GM23338 (cell line): ENCODE measurements around the gene TAGLN3. TPM values are rescaled to one million over a fixed set of nuclear protein-coding genes. Genes with fewer than 3 reads are reported as not detected.
A peak's percentile ranks its signal among the peaks of the same experiment; 100 is the strongest.

Experiments
- ATAC-seq: fragments of 200-7000 bp; cut with Tn5 transposase; 3 replicates; pipeline ENCODE4 v1.9.1; 2020
- DNase-seq: peaks from one replicate; pipeline ENCODE4 v3.0.0-alpha.2; 2015; ENCODE audit warnings: low spot score
- H2AFZ ChIP-seq: fragments of 200-600 bp; sonication (generic); 2 replicates; pipeline ENCODE4 v1.8.0; 2016; ENCODE audit warnings: antibody characterized with exemption, mild to moderate bottlenecking, moderate library complexity
- H3F3A ChIP-seq: fragments of 200-600 bp; sonication (generic); replicated peaks from 2 replicates; pipeline ENCODE4 v1.8.0; 2017; ENCODE audit warnings: antibody characterized with exemption, mixed run types, low read depth
- H3K27ac ChIP-seq: fragments of 200-600 bp; sonication (generic); 2 replicates; pipeline ENCODE4 v1.6.1; 2016; ENCODE audit warnings: low read depth
- H3K27me3 ChIP-seq: fragments of 200-600 bp; sonication (generic); 2 replicates; pipeline ENCODE4 v1.8.0; 2016; ENCODE audit warnings: mild to moderate bottlenecking, mixed run types, moderate library complexity; ENCODE audit not compliant: insufficient read depth
- H3K36me3 ChIP-seq: fragments of 200-600 bp; sonication (generic); 2 replicates; pipeline ENCODE4 v1.8.0; 2016; ENCODE audit warnings: mild to moderate bottlenecking; ENCODE audit not compliant: insufficient read depth
- H3K4me1 ChIP-seq: fragments of 200-600 bp; sonication (generic); 2 replicates; pipeline ENCODE4 v1.8.0; 2016; ENCODE audit warnings: mild to moderate bottlenecking, moderate library complexity; ENCODE audit not compliant: insufficient read depth
- H3K4me2 ChIP-seq: fragments of 200-600 bp; sonication (generic); 2 replicates; pipeline ENCODE4 v1.7.1; 2017; ENCODE audit warnings: mixed run types
- H3K4me3 ChIP-seq: fragments of 200-600 bp; sonication (generic); 2 replicates; pipeline ENCODE4 v1.6.1; 2016; ENCODE audit warnings: mixed run types
- H3K79me2 ChIP-seq: fragments of 200-600 bp; sonication (generic); replicated peaks from 2 replicates; pipeline ENCODE4 v1.8.0; 2017; ENCODE audit warnings: mild to moderate bottlenecking; ENCODE audit not compliant: insufficient read depth
- H3K9me2 ChIP-seq: fragments of 200-600 bp; sonication (generic); 2 replicates; pipeline ENCODE4 v1.8.0; 2017; ENCODE audit not compliant: insufficient read depth
- H4K20me1 ChIP-seq: fragments of 200-600 bp; sonication (generic); replicated peaks from 2 replicates; pipeline ENCODE4 v1.8.0; 2017; ENCODE audit warnings: mild to moderate bottlenecking; ENCODE audit not compliant: insufficient read depth
- H3K27ac Mint-ChIP-seq: 2 replicates; pipeline ENCODE4 v1.8.0; 2020; ENCODE audit warnings: inconsistent platforms, mild to moderate bottlenecking, moderate library complexity, mixed read lengths
- H3K27me3 Mint-ChIP-seq: 3 replicates; pipeline ENCODE4 v1.8.0; 2022; ENCODE audit warnings: low read depth, mild to moderate bottlenecking, moderate library complexity, mixed read lengths, inconsistent platforms; ENCODE audit not compliant: insufficient read depth, poor library complexity
- H3K36me3 Mint-ChIP-seq: 3 replicates; pipeline ENCODE4 v1.8.0; 2021; ENCODE audit warnings: low read depth, mild to moderate bottlenecking, inconsistent platforms, moderate library complexity, mixed read lengths
- H3K4me1 Mint-ChIP-seq: 3 replicates; pipeline ENCODE4 v1.8.0; 2020; ENCODE audit warnings: mild to moderate bottlenecking, inconsistent platforms, mixed read lengths
- H3K4me3 Mint-ChIP-seq: 3 replicates; pipeline ENCODE4 v1.8.0; 2021; ENCODE audit warnings: moderate library complexity, mild to moderate bottlenecking, inconsistent platforms, mixed read lengths
- H3K9me3 Mint-ChIP-seq: 3 replicates; pipeline ENCODE4 v1.8.0; 2020; ENCODE audit warnings: moderate library complexity, mild to moderate bottlenecking, inconsistent platforms, mixed read lengths
- CREB1 ChIP-seq: fragments of 250-450 bp; sonication (Bioruptor Pico); IDR thresholded peaks from 2 replicates; pipeline ENCODE4 v1.5.0; 2020; ENCODE audit warnings: low read depth, mild to moderate bottlenecking, moderate library complexity
- EZH2 ChIP-seq: fragments of 200-600 bp; sonication (generic); IDR thresholded peaks from one replicate; pipeline ENCODE4 v1.8.0; 2017; ENCODE audit warnings: antibody characterized with exemption, mild to moderate bottlenecking, low read depth; ENCODE audit not compliant: unreplicated experiment
- JUNB ChIP-seq: IDR thresholded peaks from one replicate; pipeline ENCODE4 v1.6.1; 2016; ENCODE audit warnings: antibody characterized with exemption; ENCODE audit not compliant: unreplicated experiment
- ZNF114 ChIP-seq: fragments of 250-450 bp; sonication (Bioruptor Pico); IDR thresholded peaks from 2 replicates; pipeline ENCODE4 v1.5.0; 2020; ENCODE audit warnings: mild to moderate bottlenecking, moderate library complexity
- ZNF331 ChIP-seq: fragments of 250-450 bp; sonication (Bioruptor Pico); IDR thresholded peaks from 2 replicates; pipeline ENCODE4 v1.5.0; 2020; ENCODE audit warnings: low read depth, mild to moderate bottlenecking, moderate library complexity
- polyA plus RNA-seq: library from polyadenylated mRNA; unstranded; fragments of >200 nt; fragmentation: Nextera tagmentation; extraction: Ambion mirVana; gene quantifications from 2 replicates; pipeline ENCODE4 v1.2.1, GENCODE V29; 2016
- total RNA-seq: library from RNA; depleted of rRNA; stranded (reverse); fragments of >200 nt; shearing (Covaris generic); gene quantifications from 2 replicates; pipeline ENCODE4 v1.2.3, GENCODE V29; 2014
- TF ChIP-seq, protein P1 (sequence below): fragments of 250-450 bp; sonication (Bioruptor Pico); IDR thresholded peaks from 2 replicates; pipeline ENCODE4 v1.5.0; 2020; ENCODE audit warnings: mild to moderate bottlenecking, moderate library complexity
- TF ChIP-seq, protein P2 (sequence below): IDR thresholded peaks from 2 replicates; pipeline ENCODE4 v1.6.1; 2016; ENCODE audit warnings: antibody characterized with exemption

Gene TAGLN3
- total and polyA plus RNA-seq, 2 experiments from 2014 or later, result 6.8 to 12.6 TPM

DNA sequence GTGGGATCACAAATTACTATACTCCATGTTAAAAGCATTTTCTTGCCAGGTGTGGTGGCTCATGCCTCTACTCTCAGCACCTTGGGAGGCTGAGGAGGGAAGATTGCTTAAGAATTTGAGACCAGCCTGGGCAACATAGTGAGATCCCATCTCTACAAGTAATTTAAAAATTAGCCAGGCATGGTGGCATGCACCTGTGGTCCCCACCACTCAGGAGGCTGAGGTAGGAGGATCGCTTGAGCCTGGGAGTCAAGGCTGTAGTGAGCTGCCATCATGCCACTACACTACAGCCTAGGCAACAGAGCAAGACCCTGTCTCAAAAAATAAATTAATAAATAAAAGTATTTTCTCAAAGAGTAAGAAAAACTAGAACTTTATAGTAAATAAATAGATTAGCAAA is 42.8 kb upstream of the TAGLN3 start (continued):
- TF ChIP-seq, protein P1, sequence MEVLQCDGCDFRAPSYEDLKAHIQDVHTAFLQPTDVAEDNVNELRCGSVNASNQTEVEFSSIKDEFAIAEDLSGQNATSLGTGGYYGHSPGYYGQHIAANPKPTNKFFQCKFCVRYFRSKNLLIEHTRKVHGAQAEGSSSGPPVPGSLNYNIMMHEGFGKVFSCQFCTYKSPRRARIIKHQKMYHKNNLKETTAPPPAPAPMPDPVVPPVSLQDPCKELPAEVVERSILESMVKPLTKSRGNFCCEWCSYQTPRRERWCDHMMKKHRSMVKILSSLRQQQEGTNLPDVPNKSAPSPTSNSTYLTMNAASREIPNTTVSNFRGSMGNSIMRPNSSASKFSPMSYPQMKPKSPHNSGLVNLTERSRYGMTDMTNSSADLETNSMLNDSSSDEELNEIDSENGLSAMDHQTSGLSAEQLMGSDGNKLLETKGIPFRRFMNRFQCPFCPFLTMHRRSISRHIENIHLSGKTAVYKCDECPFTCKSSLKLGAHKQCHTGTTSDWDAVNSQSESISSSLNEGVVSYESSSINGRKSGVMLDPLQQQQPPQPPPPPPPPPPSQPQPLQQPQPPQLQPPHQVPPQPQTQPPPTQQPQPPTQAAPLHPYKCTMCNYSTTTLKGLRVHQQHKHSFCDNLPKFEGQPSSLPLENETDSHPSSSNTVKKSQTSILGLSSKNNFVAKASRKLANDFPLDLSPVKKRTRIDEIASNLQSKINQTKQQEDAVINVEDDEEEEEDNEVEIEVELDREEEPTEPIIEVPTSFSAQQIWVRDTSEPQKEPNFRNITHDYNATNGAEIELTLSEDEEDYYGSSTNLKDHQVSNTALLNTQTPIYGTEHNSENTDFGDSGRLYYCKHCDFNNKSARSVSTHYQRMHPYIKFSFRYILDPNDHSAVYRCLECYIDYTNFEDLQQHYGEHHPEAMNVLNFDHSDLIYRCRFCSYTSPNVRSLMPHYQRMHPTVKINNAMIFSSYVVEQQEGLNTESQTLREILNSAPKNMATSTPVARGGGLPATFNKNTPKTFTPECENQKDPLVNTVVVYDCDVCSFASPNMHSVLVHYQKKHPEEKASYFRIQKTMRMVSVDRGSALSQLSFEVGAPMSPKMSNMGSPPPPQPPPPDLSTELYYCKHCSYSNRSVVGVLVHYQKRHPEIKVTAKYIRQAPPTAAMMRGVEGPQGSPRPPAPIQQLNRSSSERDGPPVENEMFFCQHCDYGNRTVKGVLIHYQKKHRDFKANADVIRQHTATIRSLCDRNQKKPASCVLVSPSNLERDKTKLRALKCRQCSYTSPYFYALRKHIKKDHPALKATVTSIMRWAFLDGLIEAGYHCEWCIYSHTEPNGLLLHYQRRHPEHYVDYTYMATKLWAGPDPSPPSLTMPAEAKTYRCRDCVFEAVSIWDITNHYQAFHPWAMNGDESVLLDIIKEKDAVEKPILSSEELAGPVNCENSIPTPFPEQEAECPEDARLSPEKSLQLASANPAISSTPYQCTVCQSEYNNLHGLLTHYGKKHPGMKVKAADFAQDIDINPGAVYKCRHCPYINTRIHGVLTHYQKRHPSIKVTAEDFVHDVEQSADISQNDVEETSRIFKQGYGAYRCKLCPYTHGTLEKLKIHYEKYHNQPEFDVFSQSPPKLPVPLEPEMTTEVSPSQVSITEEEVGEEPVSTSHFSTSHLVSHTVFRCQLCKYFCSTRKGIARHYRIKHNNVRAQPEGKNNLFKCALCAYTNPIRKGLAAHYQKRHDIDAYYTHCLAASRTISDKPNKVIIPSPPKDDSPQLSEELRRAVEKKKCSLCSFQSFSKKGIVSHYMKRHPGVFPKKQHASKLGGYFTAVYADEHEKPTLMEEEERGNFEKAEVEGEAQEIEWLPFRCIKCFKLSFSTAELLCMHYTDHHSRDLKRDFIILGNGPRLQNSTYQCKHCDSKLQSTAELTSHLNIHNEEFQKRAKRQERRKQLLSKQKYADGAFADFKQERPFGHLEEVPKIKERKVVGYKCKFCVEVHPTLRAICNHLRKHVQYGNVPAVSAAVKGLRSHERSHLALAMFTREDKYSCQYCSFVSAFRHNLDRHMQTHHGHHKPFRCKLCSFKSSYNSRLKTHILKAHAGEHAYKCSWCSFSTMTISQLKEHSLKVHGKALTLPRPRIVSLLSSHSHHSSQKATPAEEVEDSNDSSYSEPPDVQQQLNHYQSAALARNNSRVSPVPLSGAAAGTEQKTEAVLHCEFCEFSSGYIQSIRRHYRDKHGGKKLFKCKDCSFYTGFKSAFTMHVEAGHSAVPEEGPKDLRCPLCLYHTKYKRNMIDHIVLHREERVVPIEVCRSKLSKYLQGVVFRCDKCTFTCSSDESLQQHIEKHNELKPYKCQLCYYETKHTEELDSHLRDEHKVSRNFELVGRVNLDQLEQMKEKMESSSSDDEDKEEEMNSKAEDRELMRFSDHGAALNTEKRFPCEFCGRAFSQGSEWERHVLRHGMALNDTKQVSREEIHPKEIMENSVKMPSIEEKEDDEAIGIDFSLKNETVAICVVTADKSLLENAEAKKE (CRISPR knock-in tag), result no peak
- TF ChIP-seq EZH2 (no peak), JUNB (no peak)

DNA sequence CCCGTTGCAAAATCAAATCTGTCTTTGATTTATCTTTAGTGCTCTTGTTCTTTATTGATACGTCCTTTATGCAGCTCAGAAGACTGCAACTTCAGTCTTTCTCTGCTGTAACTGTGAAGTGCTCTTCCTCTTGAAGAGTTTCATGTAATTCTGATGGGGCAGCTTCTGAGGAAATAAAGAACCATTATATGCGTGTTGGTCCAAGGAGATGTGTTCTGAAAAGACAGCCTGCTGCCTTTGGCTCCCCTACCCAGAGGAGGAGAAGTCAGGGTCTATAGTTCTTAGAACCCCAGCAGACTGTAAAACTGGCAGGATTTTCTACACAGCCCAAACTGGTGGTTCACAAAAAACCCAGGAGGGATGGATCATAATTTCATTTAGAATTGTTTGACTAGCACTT is 42.3 kb upstream of the TAGLN3 start:
- Histone ChIP-seq H3K27ac (no peak overlapping the region), H3K36me3 (no peaks in the 10 kb centered on the region)
- H3K4me3 Mint-ChIP-seq, result no peak overlapping the region

More for the DNA sequence above, 42.3 kb upstream of the TAGLN3 start:
- Mint-ChIP-seq H3K27ac (no peak overlapping the region), H3K4me1 (peaks cover 50% of the 10 kb centered on the region), H3K27me3 (peaks cover 6% of the 10 kb centered on the region), H3K36me3 (peaks cover 2% of the 10 kb centered on the region; the same call in 2 of the 3 replicates), H3K9me3 (no peaks in the 10 kb centered on the region)
- Histone ChIP-seq H4K20me1 (no peaks in the 10 kb centered on the region), H3K4me1 (peaks cover 37% of the 10 kb centered on the region), H2AFZ (no peak overlapping the region), H3K79me2 (no peaks in the 10 kb centered on the region), H3F3A (no peaks in the 10 kb centered on the region), H3K4me3 (no peak overlapping the region), H3K4me2 (peak overlapping the region; percentile 28), H3K27me3 (peaks cover 15% of the 10 kb centered on the region; the same call in 1 of the 2 replicates), H3K9me2 (no peaks in the 10 kb centered on the region; the same call in 1 of the 2 replicates)
- ATAC-seq, result no peak
- no peak for TF ChIP-seq ZNF114 (CRISPR knock-in tag)
- TF ChIP-seq ZNF331 (CRISPR knock-in tag), result no peak
- TF ChIP-seq CREB1 (CRISPR knock-in tag), result no peak
- TF ChIP-seq, protein P2, sequence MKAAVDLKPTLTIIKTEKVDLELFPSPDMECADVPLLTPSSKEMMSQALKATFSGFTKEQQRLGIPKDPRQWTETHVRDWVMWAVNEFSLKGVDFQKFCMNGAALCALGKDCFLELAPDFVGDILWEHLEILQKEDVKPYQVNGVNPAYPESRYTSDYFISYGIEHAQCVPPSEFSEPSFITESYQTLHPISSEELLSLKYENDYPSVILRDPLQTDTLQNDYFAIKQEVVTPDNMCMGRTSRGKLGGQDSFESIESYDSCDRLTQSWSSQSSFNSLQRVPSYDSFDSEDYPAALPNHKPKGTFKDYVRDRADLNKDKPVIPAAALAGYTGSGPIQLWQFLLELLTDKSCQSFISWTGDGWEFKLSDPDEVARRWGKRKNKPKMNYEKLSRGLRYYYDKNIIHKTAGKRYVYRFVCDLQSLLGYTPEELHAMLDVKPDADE, result no peak
- DNase-seq, result no peak
